Measurements from ENCODE around the gene ALS2CL.
"Not testable (repeated sequence)": the region's sequence is repeated elsewhere in the genome, so short reads cannot be mapped to it uniquely, and the experiment has no call there.

ALS2CL gene

DNA sequence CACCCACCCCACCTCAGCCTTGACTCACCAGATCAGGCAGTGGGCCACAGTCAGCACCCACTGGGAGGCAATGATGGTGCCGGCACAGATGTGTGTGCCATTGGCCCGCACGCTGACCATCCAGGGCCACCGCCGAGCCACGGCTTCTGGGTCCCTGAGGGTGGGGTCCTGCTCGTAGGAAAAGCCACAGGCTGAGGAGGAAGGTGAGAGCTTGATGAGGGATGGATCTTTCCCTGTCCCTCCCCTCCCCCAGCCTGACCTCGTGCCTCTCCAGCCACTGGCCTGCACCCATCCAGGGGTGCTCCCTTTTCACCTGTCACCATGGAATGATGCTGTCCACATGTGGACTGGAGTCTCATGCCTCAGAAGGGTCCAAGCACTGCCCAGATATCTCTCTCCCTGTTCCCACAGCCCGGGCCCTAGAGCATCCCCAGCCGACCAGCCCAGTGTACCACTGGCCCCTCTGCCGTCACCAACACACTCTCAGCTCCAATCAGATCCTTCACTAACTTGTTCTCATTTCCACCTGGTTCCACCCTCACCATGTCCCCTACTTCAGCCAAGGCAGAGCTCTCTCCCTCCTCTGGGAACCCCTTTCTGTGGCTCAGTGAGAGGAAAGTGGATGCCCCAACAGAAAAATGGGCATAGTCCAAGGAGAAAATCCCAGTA is 22.2 kb upstream of the ALS2CL start:
- no peak for DNase-seq (ENCODE audit: low spot score)

- no peak for DNase-seq (ENCODE audit: low spot score)
Measured at GRCh38 chr3:46714728-46715506, 21.4 kb upstream of the ALS2CL start.

DNA sequence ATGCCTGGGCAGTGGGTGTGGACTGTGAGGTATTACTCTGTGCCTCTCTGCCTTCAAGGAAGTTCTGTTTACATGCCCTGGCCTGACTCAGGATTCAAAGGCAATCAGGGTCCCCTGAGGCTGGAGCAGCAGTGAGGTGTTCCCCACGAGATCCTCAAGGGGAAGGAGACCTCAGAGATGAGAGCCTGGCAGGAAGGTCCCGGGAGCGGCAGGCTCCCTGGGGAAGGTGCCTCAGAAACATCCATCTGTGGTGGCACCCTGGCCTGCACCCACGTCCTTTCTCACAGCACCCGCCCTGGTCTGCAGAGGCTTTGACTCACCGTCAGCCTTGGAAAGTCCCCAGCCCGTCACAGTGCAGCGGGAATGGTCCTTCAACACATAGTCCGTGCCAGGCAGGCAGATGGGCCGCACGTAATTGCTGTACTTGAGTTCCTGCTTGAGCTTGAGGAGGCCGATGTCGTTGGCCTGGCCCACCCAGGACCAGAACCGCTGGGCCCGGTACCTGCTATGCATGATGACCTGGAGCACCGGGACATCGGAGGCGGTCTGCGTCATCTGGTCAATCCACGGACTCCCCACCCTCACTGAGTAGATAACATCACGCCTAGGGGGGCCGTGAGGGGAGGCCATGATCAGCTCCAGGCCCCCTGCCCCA is 20.5 kb upstream of the ALS2CL start:
- DNase-seq (ENCODE audit: low spot score) = no peak

DNA sequence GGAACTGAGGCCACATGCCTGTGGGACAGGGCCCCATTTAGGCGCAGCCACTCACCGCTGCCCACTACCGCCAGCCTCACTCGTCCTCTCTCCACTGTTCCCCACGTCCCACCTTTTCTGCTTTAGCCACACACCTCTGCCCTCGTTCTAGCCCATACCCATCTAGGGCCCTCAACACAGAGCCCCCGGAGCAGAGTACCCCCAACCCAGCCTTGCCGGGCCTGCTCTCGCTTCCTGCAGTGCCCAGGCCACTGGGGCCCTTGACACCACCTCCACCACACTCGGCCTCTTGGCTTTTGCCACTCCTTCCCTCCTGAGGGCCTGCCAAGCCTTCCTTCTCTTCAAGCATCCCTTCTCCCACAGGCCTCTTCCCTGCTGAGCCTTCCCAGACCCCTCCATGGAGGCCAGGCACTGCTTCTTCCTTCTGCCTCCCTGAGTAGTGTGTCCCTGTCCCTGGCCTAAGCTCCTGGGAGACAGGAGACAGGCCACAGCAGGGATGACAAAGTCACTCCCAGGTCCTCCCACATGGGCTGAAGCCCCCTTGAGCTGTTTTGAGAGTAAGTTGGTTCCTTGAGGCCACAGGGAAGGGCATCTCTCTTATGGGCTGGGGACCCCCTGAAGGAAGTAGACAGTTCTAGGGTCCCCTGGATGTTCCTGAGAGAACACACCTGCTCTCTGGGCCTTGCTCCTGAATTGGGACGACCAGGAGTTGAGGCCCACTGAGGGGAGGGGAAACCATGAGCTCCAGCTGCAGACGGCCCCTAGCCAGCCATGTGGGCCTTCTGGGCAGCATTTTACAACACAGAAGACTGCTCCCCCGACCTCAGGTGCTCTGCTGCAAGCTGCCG is 19.8 kb upstream of the ALS2CL start:
- DNase-seq (ENCODE audit: low spot score) = no peak

DNA sequence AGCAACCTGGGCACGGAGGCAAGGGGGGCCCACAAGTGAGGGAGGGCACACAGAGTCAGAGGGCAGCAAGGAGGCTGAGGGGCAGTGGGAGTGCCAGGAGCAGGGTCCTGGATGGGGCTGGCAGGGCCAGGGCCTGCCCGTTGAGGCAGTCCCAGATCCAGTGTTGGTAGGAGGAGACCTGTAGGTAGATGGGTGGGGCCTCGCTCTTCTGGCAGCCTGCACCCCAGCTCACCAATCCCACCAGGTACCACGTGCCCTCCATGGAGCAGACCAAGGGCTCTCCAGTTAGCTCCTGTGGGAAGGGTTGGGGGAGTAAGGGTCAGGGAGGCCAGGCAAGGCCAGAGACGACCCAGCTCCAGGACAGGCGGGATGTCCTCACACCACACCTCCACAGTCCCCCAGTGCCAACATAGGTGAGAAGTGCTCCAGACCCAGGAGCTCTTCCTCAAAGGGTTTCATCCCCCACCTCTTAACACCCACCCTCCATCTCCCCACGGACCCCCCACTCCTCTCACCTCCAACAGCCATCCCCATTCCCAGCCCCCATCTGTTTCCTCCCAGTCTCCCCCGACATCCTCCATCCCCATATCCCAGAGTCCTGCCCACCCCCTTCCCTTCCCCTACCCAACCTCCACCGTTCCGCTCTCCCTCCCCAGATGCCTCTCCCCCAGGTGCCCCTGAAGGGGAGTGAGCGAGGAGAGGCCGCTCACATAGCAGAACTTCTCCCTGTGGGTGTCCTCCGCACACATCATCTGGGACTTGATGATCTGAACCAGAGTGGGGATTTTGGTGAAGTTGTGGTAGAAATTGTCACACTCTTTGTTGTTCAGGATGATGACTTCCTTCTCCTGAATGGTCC is 18.9 kb upstream of the ALS2CL start:
- DNase-seq (ENCODE audit: low spot score) = no peak

GRCh38 chr3:46711760-46712159 is 18.3 kb upstream of the ALS2CL start:
- no peak for DNase-seq (ENCODE audit: low spot score)

GRCh38 chr3:46711305-46711704 is 17.8 kb upstream of the ALS2CL start:
- peak; percentile 70 for DNase-seq (ENCODE audit: low spot score)

GRCh38 chr3:46710671-46711295 is 17.3 kb upstream of the ALS2CL start:
- DNase-seq (ENCODE audit: low spot score) = no peak

DNA sequence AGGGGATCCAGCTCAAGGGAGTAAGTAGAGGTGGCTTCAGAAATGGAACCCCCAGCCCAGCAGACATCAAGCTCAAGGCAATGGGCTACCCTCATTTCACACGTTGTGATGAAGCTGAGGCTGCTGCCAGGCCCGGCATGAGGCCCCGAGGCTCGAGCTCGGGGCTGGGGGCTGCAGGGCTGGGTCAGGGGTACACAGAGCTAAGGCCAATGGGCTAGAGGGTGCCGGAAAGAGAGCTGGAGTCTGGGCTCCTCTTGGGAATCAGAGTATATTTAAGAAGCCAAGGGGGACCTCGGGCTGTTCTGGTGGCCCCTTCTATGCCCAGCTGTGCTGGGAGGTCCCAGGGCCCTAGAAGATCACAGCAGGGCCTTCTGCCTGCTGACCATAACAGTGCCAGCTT is 16.8 kb upstream of the ALS2CL start:
- no peak for DNase-seq (ENCODE audit: low spot score)

DNA sequence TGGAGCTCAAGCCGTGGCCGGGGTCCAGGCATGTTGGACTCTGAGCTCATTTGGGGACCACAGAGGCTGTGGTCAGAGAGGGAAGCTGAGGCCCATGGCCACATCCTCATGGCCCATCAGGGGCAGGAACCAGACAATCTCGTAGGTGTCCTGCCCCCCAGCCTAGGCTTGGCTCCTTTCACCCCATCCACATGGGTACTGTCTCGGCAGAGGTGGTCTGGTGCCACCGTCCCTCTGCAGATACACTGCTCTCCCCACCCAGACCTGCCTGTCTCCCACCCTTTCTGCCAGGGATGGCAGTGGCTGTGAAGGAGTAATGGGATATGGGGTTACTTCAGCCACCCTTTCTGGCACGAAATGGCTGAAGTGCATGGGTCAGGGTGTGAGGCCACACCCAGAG is 16.2 kb upstream of the ALS2CL start:
- DNase-seq (ENCODE audit: low spot score) = no peak

DNA sequence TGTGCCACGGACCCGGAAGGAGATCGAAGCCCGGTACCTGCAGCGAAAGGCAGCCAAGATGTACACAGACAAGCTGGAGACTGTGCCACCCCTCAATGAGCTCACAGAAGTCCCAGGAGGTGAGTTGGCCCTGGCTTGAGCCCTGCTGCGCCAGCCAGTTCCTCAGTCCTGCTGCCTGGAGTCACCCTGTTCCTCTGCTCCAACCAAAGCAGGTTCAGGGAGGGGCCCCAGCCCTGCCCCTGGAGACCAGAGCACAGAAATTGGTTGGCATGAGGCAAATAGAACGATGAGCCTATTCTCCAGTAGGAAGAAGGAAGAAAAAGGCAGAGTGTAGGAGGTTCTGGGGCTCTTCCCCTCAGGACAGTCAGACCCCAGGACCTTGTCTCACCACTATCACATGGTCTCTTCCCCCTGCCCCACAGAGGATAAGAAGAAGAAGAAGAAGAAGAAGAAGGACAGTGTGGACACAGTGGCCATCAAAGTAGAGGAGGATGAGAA is 15.7 kb upstream of the ALS2CL start:
- DNase-seq (ENCODE audit: low spot score) = no peak

GRCh38 chr3:46708401-46709156 is 15.1 kb upstream of the ALS2CL start:
- no peak for DNase-seq (ENCODE audit: low spot score)

DNA sequence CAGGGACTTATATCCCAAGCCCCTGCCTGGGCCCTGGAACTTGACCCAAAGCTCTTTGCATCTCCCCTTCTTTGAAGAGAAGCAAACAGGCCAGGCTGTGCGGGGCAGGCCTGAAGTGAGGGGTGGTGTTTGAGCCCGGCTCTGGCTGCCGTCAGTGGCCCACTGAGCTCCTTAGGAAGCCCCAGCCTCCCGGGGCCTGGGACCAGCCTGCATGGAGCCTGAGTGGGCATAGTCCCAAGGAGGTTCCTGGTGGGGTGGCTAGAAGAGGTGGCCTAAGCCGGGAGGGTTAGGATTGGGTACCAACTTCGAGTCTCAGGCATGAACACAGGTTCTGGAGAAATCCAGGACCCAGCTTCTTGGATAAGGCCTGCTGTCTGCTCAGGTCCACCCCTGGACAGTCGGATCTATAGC is 14.1 kb upstream of the ALS2CL start:
- no peak for DNase-seq (ENCODE audit: low spot score)

DNA sequence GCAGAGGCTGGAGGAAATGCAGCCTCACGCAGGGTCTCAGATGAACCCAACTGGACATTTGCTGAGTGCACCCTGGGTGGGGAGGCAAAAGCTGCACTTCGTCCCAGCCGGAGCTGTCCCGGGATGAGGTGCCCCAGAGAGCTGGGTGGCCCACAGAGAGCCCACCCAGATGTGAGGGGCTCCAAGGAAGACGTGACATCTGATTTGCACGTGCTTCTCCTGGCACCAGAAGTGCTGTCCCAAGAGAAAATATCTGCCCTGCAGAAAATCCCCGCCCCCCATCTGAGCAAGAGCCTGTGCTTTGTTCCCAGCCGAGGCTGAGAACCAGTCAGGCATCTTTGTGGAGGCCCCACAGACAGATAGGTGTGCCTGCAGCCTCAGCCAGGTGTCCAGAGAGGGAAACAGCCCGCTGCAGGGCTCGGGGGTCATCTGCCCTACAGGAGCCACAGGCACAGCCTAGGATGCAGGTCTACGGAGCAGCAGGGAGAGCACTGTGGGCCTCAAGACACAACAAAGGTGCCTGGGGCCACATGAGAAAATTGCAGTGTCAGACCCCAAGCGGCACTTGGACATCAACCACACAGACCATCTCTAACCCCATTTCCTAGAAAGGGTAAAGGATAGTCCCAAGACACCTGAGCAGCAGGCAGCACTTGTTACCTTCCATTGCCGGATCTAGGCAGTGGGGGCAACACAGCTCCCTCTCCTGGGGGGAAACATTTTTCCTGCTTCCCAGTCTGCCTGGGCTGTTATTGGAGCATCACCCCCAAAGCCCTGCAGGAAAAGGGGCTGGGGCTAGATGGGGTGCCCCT is 13.5 kb upstream of the ALS2CL start:
- DNase-seq (ENCODE audit: low spot score) = no peak

DNA sequence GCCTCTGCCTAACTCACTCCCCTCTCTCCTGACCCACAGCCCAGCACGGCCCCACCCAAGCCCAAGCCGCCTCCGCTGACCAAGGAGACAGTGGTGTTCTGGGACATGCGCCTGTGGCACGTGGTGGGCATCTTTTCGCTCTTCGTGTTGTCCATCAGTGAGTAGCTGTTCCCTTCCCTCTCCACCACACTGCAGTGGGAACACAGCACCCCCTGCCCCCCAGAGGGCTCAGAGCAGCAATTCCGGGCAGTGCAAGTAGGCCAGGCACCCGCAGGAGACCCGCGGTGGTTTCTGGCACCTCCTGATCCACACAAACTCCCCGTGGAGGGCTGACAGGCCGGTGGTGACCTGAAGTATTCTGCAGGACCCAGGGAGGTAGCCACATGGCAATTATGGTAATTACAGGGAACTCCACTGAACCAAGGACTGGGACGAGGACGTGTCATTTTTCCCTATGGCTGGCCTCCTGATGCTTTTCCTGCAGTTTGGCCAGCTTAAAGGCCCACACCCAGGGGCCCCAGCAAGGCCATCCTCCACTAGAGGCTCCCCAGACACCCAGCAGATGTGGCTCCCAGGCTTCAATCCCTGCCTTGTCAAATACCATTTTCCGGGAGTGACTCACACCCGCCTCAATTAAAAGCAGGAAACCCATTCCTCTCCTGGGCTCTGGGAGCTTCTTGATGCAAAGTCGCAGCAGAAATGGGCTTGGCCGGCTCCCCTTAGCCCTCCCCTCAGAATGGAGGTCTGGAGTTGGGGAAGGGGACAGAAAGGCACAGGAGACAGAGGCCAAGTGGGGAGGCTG is 12.5 kb upstream of the ALS2CL start:
- DNase-seq (ENCODE audit: low spot score) = no peak

- peak; percentile 90 for DNase-seq (ENCODE audit: low spot score)
Measured at GRCh38 chr3:46705022-46705530, 11.6 kb upstream of the ALS2CL start.

GRCh38 chr3:46704346-46704745 is 10.9 kb upstream of the ALS2CL start:
- DNase-seq (ENCODE audit: low spot score) = not testable (repeated sequence)

- DNase-seq (ENCODE audit: low spot score) = no peak
Measured at GRCh38 chr3:46703013-46703520, 9.6 kb upstream of the ALS2CL start.

Measured in HuH-7 (cell line).